Mucosa of rectum (tissue), 2 donors: ENCODE data around the gene PDCD1LG2.

ENCODE experiments used
- H3K27ac ChIP-seq, 2 donors: one replicate each; pipeline ENCODE4 v1.7.0; 2013; ENCODE audit warnings: inconsistent platforms in 2 of 2, low read depth in 2 of 2, low read length in 2 of 2
- H3K27me3 ChIP-seq, 2 donors: one replicate each; pipeline ENCODE4 v1.7.0; 2013; ENCODE audit warnings: low read length in 2 of 2; ENCODE audit not compliant: control insufficient read depth in 2 of 2, insufficient read depth in 2 of 2
- H3K36me3 ChIP-seq, 2 donors: one replicate each; pipeline ENCODE4 v1.7.0; 2013; ENCODE audit warnings: low read length in 2 of 2; ENCODE audit not compliant: control insufficient read depth in 2 of 2, insufficient read depth in 2 of 2
- H3K4me1 ChIP-seq, 2 donors: one replicate each; pipeline ENCODE4 v1.7.0; 2013; ENCODE audit warnings: low read length in 2 of 2, mild to moderate bottlenecking in 1 of 2; ENCODE audit not compliant: control insufficient read depth in 2 of 2, insufficient read depth in 2 of 2
- H3K4me3 ChIP-seq, 2 donors: one replicate each; pipeline ENCODE4 v1.7.0; 2013; ENCODE audit warnings: low read length in 2 of 2
- H3K9ac ChIP-seq, 2 donors: one replicate each; pipeline ENCODE4 v1.7.0; 2013; ENCODE audit warnings: low read length in 2 of 2, low read depth in 1 of 2, mild to moderate bottlenecking in 1 of 2
- H3K9me3 ChIP-seq, 2 donors: one replicate each; pipeline ENCODE4 v1.7.0; 2013; ENCODE audit warnings: low read length in 2 of 2; ENCODE audit not compliant: control insufficient read depth in 2 of 2
- donor health status: healthy.
- donor health status: Normal muscosa, but diverticular disease.

Gene PDCD1LG2

GRCh38 chr9:5512658-5513452 lies 2.5 kb downstream of the PDCD1LG2 start:
- H3K9ac ChIP-seq = no peak overlapping the region
- no peak overlapping the region for H3K4me3 ChIP-seq
- no peaks in the 10 kb centered on the region for H3K4me1 ChIP-seq
- H3K36me3 ChIP-seq = no peaks in the 10 kb centered on the region
- H3K27me3 ChIP-seq = no peaks in the 10 kb centered on the region
- H3K9me3 ChIP-seq = no peaks in the 10 kb centered on the region
- H3K27ac ChIP-seq = no peak overlapping the region

- Histone ChIP-seq H3K27ac (no peak overlapping the region), H3K36me3 (no peaks in the 10 kb centered on the region), H3K4me3 (no peak overlapping the region), H3K27me3 (no peaks in the 10 kb centered on the region), H3K9me3 (no peaks in the 10 kb centered on the region), H3K4me1 (no peaks in the 10 kb centered on the region), H3K9ac (no peak overlapping the region)
Measured at GRCh38 chr9:5513966-5514616, 3.8 kb downstream of the PDCD1LG2 start.

- Histone ChIP-seq H3K4me3 (no peak overlapping the region), H3K9ac (no peak overlapping the region), H3K36me3 (no peaks in the 10 kb centered on the region), H3K9me3 (no peaks in the 10 kb centered on the region), H3K27me3 (no peaks in the 10 kb centered on the region), H3K27ac (no peak overlapping the region), H3K4me1 (no peaks in the 10 kb centered on the region)
Measured at GRCh38 chr9:5514617-5515260, 4.4 kb downstream of the PDCD1LG2 start.

- Histone ChIP-seq H3K9me3 (no peaks in the 10 kb centered on the region), H3K4me1 (no peaks in the 10 kb centered on the region), H3K27ac (no peak overlapping the region), H3K27me3 (no peaks in the 10 kb centered on the region), H3K9ac (no peak overlapping the region), H3K4me3 (no peak overlapping the region), H3K36me3 (no peaks in the 10 kb centered on the region)
Measured at GRCh38 chr9:5515261-5515650, 4.9 kb downstream of the PDCD1LG2 start.

- Histone ChIP-seq H3K27ac (no peak overlapping the region), H3K4me3 (no peak overlapping the region), H3K36me3 (no peaks in the 10 kb centered on the region), H3K4me1 (no peaks in the 10 kb centered on the region), H3K27me3 (no peaks in the 10 kb centered on the region), H3K9me3 (no peaks in the 10 kb centered on the region), H3K9ac (no peak overlapping the region)
Measured at GRCh38 chr9:5516453-5517220, 6.3 kb downstream of the PDCD1LG2 start.

GRCh38 chr9:5518171-5518936 lies 8.0 kb downstream of the PDCD1LG2 start:
- Histone ChIP-seq H3K27ac (no peak overlapping the region), H3K9me3 (no peaks in the 10 kb centered on the region), H3K4me1 (no peaks in the 10 kb centered on the region), H3K36me3 (no peaks in the 10 kb centered on the region), H3K4me3 (no peak overlapping the region), H3K9ac (no peak overlapping the region), H3K27me3 (no peaks in the 10 kb centered on the region)

GRCh38 chr9:5518937-5519319 lies 8.6 kb downstream of the PDCD1LG2 start:
- H3K9ac ChIP-seq = no peak overlapping the region
- no peaks in the 10 kb centered on the region for H3K9me3 ChIP-seq
- no peaks in the 10 kb centered on the region for H3K36me3 ChIP-seq
- no peak overlapping the region for H3K4me3 ChIP-seq
- no peaks in the 10 kb centered on the region for H3K27me3 ChIP-seq
- H3K4me1 ChIP-seq = no peaks in the 10 kb centered on the region
- no peak overlapping the region for H3K27ac ChIP-seq

- no peaks in the 10 kb centered on the region for H3K27me3 ChIP-seq
- no peak overlapping the region for H3K4me3 ChIP-seq
- no peaks in the 10 kb centered on the region for H3K36me3 ChIP-seq
- H3K9me3 ChIP-seq = no peaks in the 10 kb centered on the region
- H3K9ac ChIP-seq = no peak overlapping the region
- no peak overlapping the region for H3K27ac ChIP-seq
- no peaks in the 10 kb centered on the region for H3K4me1 ChIP-seq
Measured at GRCh38 chr9:5524090-5524489, 13.8 kb downstream of the PDCD1LG2 start.

GRCh38 chr9:5529683-5530221 lies 19.4 kb downstream of the PDCD1LG2 start:
- Histone ChIP-seq H3K36me3 (no peaks in the 10 kb centered on the region), H3K4me1 (no peaks in the 10 kb centered on the region), H3K9ac (peak overlapping the region in 1 of 2 donors; percentile 10), H3K27ac (peak overlapping the region in 1 of 2 donors; percentile 6), H3K9me3 (no peaks in the 10 kb centered on the region), H3K27me3 (no peaks in the 10 kb centered on the region), H3K4me3 (no peak overlapping the region)
